Measurements from ENCODE around the gene MAST3.

MAST3 gene

DNA sequence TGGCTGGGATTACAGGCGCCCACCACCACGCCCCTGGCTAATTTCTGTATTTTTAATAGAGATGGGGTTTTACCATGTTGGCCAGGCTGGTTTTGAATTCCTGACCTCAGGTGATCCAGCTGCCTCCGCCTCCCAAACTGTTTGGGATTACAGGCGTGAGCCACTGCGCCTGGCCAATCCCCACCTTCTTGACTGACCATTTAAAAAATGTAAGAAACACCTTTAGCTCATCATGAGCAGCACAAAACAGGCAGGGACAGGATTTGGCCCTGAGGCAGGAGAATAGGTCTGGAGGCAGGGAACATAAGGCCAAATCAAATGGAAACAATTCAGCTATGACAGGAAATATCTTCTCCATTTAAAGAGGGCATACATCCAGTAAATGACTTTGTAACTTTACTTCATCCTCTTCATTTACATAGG lies 94.1 kb downstream of the MAST3 start:
- no peak for DNase-seq

DNA sequence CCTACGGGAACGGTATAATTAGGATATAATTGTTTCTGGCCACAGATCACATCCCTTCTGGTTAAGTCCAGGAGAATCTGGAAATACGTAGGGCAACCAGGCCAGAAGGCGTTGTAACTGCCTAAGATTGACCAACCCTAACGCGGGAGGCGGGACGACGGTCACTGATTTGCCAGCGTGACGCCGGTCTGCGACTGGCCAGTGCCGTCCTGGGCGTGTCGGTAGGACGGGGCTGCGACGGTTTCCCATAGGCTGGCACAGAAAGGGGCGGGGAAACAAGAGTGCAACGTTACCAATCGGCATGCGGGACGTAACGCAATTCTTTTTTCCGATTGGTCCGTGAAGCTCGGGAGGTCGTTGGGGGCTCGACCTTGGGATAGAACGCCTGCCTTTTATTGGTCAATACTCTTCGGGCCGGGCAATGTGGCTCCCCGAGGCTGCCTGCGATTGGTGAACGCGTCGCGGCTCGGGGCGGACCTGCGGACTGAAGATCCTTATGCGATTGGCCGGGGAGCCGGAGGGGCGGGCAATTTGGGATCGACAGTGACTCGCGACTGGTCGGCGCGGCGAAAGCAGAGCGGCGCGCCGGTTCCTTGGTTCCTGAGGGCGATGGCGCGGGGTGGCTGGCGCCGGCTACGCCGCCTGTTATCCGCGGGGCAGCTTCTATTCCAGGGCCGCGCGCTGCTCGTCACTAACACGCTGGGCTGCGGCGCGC lies 95.3 kb downstream of the MAST3 start, which contains the start of gene MPV17L2:
TSS of gene MPV17L2 (plus strand) at position 546 of the 715 bp plus-strand sequence. CDS start at position 610, 64 bp downstream.
- peak; percentile 94 to 100 (median 99) for DNase-seq

DNA sequence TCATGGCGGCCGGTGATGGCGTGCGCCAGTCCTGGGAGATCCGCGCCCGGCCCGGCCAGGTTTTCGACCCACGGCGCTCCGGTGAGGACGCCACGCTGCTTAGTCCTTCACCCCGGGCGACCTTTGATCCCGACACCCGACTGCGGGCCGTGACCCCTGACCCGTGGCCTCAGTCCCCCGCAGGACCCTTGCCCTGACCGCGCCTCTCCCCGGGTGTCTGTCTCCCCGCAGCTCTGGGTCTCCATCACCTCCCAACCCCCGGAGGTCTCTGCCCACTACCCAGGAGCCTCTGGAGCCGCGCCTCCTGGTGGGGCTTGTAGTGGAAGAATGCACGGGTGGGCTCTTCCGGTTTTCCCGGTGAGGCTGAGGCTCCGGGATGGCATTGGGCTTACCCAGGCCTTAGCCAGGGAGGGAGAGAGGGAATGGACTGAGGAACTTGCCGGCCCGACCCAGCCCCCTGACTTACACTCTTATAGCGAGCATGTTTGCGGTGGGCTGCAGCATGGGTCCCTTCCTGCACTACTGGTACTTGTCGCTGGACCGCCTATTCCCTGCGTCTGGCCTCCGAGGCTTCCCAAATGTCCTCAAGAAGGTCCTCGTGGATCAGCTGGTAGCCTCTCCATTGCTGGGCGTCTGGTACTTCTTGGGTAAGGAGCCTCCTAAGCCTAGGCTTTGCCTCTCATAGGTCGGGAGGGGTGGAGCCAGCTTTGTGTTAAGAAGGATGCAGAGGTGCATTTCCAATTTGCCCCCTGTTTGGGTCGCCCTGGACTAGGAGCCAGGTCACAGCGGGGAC lies 96.0 kb downstream of the MAST3 start:
- no peak for DNase-seq

DNA sequence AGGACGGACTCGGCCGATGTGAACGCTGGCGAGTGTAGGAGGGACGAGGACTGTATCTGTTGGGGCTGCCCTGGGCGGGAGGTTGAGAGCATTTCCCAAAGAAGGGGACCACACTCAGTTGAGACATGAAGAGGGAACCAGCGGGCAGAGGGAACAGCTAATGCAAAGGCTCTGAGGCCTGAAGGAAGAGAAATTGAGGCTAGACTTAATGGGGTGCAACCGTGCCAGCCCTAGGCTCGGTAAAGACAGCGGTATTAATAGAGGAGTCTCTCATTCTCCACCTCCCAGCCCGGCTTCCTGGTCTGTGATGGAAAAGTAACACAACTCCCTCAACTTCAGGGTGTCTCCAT lies 96.6 kb downstream of the MAST3 start:
- DNase-seq, result no peak

DNA sequence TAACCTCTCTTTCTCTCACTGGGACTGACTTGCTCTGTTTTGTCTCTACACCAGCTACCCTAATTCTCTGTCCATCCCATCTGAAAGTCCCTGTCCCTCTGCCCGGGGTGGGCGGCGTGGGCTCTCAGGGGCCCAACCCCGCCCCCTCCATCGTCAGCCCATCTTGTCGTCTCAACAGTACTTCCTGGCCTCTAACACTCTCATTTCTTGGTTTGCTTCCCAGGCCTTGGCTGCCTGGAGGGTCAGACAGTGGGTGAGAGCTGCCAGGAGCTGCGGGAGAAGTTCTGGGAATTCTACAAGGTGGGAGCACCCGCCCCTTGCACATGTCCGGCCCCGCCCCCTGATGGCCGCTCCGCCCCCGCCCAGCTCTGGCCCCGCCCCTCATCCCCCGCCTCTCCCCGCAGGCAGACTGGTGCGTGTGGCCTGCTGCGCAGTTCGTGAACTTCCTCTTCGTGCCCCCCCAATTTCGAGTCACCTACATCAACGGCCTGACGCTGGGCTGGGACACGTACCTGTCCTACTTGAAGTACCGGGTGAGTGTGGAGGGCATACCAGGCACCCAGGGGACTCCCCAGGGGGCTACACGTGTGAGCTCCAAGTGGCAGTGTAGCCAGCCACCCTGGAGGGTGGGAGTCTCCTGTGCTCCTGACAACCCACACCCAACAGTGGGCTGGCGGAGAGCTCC lies 97.1 kb downstream of the MAST3 start:
- DNase-seq, result peak in 4 of 14 donors; percentile 8 to 55 (median 18)

DNA sequence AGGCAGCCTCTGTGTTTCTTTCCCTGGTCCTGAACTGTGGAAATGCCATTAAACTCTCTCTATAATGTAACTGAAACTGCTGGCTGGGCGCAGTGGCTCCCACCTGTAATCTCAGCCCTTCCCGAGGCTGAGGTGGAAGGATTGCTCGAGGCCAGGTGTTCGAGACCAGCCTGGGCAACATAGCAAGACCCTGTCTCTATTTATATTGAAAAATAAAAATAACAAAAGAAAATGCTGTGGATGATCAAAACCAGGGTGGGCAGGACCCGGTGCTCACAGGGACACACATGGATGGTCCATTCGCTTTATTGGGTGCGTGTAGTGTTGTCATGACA lies 98.9 kb downstream of the MAST3 start:
- DNase-seq, result no peak

DNA sequence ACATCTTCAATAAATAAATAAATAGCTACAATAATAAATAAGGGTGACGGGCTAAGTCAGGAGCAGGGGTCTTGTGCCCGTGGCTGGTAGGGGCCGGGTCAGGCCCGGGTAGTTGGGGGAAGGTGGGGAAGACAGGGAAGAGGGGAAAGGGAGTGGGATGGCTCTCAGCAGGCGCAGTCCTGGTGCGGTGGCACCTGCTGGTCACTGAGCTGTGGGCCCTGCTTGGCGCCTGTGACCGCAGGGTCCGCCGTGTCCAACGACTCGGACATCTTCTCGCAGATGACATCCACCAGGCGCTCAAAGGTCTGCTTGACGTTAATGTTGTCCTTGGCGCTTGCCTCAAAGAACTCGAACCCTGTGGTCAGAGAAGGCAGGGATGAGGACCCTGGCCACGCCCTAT lies 99.7 kb downstream of the MAST3 start:
- no peak for DNase-seq

DNA sequence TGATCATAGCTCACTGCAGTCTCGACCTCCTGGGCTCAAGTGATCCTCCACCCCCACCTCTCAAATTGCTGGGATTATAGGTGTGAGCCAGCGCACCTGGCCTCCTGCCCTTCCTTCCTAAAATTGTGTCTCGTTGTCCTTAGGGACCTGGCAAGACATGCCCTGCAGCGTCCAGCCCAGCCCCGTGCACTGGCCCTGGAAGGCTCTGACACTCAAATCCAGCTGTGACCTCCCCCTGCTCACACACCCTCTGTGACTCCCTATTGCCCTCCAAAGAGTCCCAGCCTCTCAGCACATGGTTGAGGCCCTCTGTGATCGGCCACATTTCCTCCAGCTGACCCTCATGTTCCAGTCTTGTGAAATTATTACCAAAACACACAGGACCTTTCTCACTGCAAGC lies 100.4 kb downstream of the MAST3 start:
- DNase-seq, result no peak

DNA sequence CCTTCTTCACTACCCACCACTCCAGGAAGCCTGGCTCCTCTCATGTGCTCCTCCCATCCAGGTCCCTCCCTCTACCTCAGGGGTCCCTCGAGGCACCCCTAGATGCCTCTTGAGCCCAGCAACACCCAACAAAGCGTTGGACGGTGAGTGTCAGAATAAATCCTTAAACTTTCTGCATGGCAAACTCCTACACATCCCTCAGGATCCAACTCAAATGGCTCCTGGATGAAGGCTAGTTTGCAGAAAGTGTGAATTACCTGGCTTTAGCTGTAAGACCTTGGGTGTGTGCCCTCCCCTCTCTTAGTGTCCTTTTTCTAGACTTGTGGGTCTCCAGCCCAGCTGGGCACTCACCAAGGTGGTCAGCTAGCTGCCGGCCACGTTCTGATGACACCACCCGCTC lies 100.8 kb downstream of the MAST3 start:
- no peak for DNase-seq

Measured in C1 segment of cervical spinal cord (tissue), 14 donors.